Measurements from ENCODE around the gene MRPL37. TPM values are rescaled to one million over a fixed set of nuclear protein-coding genes. Genes with fewer than 3 reads are reported as not detected.

The MRPL37 gene
- polyA plus RNA-seq, 1 experiment, result 16.6 TPM

- H3K27ac ChIP-seq (ENCODE audit: low read depth, low read length), result peak overlapping the region; percentile 75
- 0 out of 2 replicates have a peak, but pooled peaks cover 3% of the 10 kb centered on the region for H3K9me3 ChIP-seq (ENCODE audit: control insufficient read depth, insufficient read depth, low read length)
- no peak for DNase-seq (ENCODE audit: low read depth, low spot score)
- POLR2A ChIA-PET, result interaction anchor here (0.6 to 1.7 kb wide), 2 partner anchors 19 to 29 kb away, joined by 4 to 7 read pairs; no protein-coding TSS in a partner anchor
- CTCF ChIA-PET, result no interaction called here
- no peaks in the 10 kb centered on the region for H3K27me3 ChIP-seq (ENCODE audit: control insufficient read depth, insufficient read depth, low read length)
- no peak overlapping the region for H3K4me3 ChIP-seq (ENCODE audit: low read depth, low read length)
- no peak for TF ChIP-seq CTCF (IDR thresholded peaks at IDR 0.05; ENCODE audit: low read depth, low read length)
Measured at GRCh38 chr1:54254055-54254454, 54.1 kb downstream of the MRPL37 start.

GRCh38 chr1:54255026-54255702, 55.2 kb downstream of the MRPL37 start:
- ChIA-PET POLR2A (no interaction called here), CTCF (interaction anchor here (0.6 to 1.5 kb wide), 2 partner anchors 17 to 317 kb away, joined by 3 to 4 read pairs; no protein-coding TSS in a partner anchor)
- Histone ChIP-seq H3K9me3 (ENCODE audit: control insufficient read depth, insufficient read depth, low read length) (no peaks in the 10 kb centered on the region), H3K27me3 (ENCODE audit: control insufficient read depth, insufficient read depth, low read length) (no peaks in the 10 kb centered on the region), H3K4me3 (ENCODE audit: low read depth, low read length) (no peak overlapping the region), H3K27ac (ENCODE audit: low read depth, low read length) (peak overlapping the region; percentile 31)
- DNase-seq (ENCODE audit: low read depth, low spot score), result no peak
- no peak for TF ChIP-seq CTCF (IDR thresholded peaks at IDR 0.05; ENCODE audit: low read depth, low read length)

GRCh38 chr1:54256522-54257345, 56.8 kb downstream of the MRPL37 start:
- no peak for DNase-seq (ENCODE audit: low read depth, low spot score)
- Histone ChIP-seq H3K4me3 (ENCODE audit: low read depth, low read length) (no peak overlapping the region), H3K9me3 (ENCODE audit: control insufficient read depth, insufficient read depth, low read length) (no peaks in the 10 kb centered on the region), H3K27me3 (ENCODE audit: control insufficient read depth, insufficient read depth, low read length) (no peaks in the 10 kb centered on the region), H3K27ac (ENCODE audit: low read depth, low read length) (no peak overlapping the region)
- CTCF ChIA-PET, result interaction anchor here (1.5 kb wide), 1 partner anchor 16 kb away, joined by 4 read pairs; no protein-coding TSS in a partner anchor
- POLR2A ChIA-PET, result no interaction called here
- TF ChIP-seq CTCF (IDR thresholded peaks at IDR 0.05; ENCODE audit: low read depth, low read length), result no peak

GRCh38 chr1:54257346-54257620, 57.3 kb downstream of the MRPL37 start:
- no peak overlapping the region for H3K27ac ChIP-seq (ENCODE audit: low read depth, low read length)
- ChIA-PET CTCF (no interaction called here), POLR2A (no interaction called here)
- no peak overlapping the region for H3K4me3 ChIP-seq (ENCODE audit: low read depth, low read length)
- no peak for DNase-seq (ENCODE audit: low read depth, low spot score)
- no peaks in the 10 kb centered on the region for H3K9me3 ChIP-seq (ENCODE audit: control insufficient read depth, insufficient read depth, low read length)
- TF ChIP-seq CTCF (IDR thresholded peaks at IDR 0.05; ENCODE audit: low read depth, low read length), result no peak
- no peaks in the 10 kb centered on the region for H3K27me3 ChIP-seq (ENCODE audit: control insufficient read depth, insufficient read depth, low read length)

GRCh38 chr1:54257876-54258275, 57.9 kb downstream of the MRPL37 start:
- no peaks in the 10 kb centered on the region for H3K9me3 ChIP-seq (ENCODE audit: control insufficient read depth, insufficient read depth, low read length)
- POLR2A ChIA-PET, result no interaction called here
- no peak for TF ChIP-seq CTCF (IDR thresholded peaks at IDR 0.05; ENCODE audit: low read depth, low read length)
- no peak overlapping the region for H3K27ac ChIP-seq (ENCODE audit: low read depth, low read length)
- no peaks in the 10 kb centered on the region for H3K27me3 ChIP-seq (ENCODE audit: control insufficient read depth, insufficient read depth, low read length)
- DNase-seq (ENCODE audit: low read depth, low spot score), result no peak
- H3K4me3 ChIP-seq (ENCODE audit: low read depth, low read length), result no peak overlapping the region
- CTCF ChIA-PET, result no interaction called here

Measured in AG04450 (cell line).